Putamen (tissue), 1 donor: Measurements from ENCODE around the gene KIF16B.

Source experiments
- DNase-seq: peaks from one replicate; pipeline ENCODE4 v3.0.0-alpha.2; 2016; ENCODE audit warnings: low spot score

The KIF16B gene

DNA sequence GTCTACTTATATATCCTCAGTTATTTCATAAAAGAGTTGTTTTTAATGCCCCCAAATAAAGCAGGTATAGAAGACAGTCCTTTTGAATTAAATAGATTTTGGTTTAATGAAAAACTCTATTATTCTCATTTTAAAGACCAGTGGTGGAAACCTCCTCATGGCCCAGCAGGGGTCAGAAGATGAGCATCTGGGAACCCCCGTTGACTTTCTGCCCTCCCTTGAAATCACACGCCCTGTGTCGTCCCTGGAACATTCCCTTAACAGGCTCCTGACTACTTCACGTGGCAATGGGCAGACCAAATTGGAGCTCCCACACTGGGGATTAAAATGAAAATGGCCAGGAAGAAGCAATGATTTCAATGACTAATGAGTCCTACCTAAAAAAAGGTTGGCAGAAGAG is 220.9 kb downstream of the KIF16B start:
- no peak for DNase-seq

DNA sequence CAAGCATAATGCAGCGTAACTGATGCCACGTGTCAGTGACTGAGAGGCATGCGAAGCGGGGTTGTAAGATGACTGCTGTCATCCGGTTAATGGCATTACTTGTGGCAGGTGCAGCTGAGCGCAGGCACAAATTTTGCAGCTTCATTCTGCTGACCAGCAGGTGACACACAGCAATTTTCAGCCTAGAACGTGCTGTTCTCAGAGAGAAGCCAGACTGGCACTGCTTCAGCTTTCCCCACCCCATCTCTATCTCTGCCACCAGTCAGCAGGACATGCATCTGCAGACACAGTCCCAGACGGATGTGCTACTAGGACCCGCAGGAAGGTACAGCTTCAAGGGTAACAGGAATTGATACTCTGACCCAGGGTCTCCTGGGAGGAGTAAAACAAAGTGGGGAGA is 221.8 kb downstream of the KIF16B start:
- no peak for DNase-seq

DNA sequence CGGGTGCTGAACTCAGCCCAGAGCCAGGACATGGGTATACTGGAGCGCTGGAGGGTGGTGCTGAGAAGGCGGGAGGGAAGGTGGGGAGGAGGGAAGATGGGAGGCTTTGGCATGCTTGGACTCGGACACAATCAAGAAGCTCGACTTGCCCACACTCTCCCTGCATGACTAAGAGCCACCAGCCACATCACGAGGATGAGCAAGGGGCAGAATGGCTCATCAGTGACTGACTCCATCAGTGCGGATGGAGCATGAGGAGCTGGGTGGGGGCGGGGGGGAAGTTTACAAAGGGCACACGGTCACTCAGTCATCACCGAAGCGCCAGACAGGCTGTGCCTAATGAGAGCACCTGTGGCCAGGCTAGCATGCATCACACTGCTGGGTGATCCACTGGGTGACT is 222.8 kb downstream of the KIF16B start:
- DNase-seq: peak; percentile 22

DNA sequence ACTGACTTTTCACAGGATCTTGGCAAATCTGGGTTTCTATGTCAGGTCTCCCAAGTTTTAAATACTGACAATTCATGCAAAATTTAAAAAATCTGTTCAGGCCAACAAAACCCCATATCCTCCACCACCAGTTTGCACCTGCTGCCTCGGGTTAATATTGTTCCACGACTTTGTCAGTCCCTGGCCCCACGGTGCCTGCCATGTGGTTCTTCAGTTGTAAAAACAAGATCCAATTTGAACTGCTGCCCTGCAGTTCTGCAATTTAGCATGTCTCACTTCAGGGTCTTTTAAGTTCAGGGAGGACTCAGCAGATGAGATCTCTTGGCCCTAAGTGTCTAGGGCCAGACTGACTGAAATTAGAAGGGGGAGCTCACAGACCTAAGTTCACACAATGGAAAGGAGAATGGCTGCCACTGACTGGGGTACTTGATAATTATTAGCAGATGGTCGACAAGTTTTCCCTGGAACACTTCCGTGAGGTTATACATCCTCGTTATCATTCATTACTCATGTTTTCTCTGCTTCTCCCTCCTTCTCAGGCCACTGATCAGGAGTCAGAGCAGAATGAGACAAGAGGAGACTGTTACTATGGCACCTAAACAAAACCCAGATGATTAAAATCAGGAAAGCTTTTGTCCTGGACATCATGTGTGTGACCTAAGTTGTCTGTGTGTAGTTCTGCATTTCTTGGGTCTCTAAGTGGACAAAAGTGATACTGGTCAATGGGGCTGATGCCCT is 223.6 kb downstream of the KIF16B start:
- DNase-seq: no peak

- no peak for DNase-seq
Observed at GRCh38 chr20:16346956-16347355, 226.3 kb downstream of the KIF16B start.

- no peak for DNase-seq
Observed at GRCh38 chr20:16337707-16338106, 235.5 kb downstream of the KIF16B start.

GRCh38 chr20:16327606-16328005 is 245.6 kb downstream of the KIF16B start:
- no peak for DNase-seq

GRCh38 chr20:16321291-16321690 is 252.0 kb downstream of the KIF16B start:
- no peak for DNase-seq

DNA sequence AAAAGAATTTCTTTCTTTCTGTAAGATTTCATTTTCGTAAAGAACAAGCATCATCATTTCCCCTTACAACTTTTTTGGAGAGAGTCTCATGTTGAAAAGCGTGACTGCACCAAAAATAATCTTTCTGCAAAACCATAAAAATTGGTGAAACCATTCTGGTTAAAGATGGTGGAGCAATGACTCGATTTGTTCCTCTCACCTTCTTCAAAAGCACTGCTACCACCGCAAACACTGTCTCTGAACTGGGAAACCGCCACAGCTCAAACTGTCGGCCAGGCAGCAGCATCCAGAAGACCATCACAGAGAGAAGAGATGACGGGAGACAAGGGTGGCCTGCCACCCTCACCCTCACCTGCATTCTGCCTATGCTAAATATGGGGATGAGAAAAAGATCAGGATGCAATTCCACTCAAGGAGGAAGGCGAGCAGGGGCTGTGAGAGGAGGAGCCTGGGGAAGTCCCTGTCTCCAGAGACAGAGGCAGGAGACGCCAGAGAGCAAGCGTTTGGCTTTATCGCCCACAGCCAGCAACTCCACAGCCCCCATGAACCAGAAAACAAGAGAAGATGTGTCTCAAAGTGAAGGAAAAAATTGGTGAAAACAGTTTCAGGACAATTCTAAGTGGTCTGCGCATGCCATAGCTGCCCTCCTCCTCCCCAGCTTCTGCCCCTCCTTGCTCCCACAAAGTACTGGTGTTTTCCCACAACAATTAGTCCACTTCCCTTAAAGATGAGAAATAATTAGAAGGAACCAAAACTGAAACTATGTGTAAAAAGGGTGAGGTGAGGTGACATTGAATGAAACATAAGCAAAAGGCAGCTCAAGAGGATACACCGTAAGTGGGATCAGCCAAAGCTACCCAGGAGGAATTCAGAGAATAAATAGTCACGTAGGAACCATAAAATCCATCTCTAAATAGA is 255.5 kb downstream of the KIF16B start:
- DNase-seq: no peak

DNA sequence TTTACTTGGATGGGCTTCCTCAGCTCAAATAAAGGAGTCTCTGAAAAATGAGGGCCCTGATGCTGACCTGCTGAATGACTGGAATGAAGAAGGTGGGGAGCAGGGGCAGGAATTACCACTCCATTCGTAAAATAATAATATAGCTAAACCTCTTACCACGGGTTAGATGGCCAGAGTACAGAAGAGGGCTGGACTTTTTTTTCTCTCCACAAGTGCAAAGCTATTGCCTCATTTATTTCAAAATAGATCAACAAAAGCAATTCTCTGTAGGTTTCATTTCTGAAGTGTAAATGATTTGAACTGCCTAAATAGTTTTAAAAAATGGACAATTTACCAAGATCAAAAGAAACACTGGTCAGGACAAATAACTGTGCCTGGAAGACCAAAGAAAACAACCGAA is 256.7 kb downstream of the KIF16B start:
- no peak for DNase-seq

DNA sequence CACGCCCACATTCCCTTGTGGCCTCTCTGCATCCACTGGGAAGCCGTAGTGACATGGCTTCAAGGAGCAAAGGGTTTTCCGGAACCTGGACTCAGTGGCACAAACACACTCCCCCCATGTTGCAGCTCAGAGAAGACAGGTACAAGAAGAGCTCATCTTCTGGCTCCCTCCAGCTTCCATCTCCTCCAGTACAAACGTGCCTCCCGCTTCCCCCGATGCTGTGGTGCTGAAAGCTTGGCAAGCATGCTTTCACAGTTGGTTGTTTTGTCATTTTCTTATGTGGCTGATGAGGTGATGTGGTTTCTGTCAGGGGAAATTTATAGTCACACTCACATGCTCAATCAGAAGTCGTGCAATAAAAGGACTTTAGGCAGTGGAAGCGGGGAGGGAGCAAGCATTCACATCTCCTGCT is 258.5 kb downstream of the KIF16B start:
- DNase-seq: no peak

- DNase-seq: no peak
Observed at GRCh38 chr20:16314320-16314719, 258.9 kb downstream of the KIF16B start.

DNA sequence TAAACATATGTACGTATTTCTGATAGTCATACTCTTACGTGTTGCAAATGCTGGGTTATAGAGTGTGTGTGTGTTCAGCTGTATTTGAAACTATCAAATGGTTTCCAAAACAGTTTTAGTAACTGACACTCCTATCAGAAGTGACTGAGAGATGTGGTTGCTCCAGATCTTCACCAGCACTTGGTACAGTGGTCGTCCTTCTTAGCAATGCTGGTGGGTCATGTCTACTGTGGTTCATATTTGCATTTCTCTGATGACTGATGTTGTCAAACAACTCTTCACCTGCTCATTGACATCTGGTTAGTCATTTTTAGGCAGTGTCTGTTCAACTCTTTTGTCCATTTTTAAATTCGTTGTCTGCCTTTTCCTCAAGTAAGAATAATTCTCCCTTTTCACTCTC is 259.3 kb downstream of the KIF16B start:
- no peak for DNase-seq

DNA sequence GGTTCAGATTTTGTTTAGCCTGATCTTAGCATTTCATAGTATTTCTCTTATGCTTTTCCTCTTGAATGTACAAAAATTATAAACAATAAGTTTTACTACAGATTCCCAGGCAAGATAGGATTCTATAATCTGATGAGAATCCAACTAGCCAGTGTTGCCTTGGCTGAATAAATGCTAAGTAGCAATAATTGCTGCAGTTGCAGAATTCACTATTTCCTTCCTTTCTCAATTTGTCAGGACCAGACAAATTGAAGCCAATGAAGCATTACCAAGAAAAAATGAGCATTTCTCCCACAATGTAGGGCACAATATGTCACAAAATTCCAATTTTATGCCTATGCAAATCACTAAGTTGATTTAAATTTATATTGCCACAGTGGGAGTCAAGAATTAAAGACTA is 260.2 kb downstream of the KIF16B start:
- no peak for DNase-seq

GRCh38 chr20:16311756-16312155 is 261.5 kb downstream of the KIF16B start:
- no peak for DNase-seq

DNA sequence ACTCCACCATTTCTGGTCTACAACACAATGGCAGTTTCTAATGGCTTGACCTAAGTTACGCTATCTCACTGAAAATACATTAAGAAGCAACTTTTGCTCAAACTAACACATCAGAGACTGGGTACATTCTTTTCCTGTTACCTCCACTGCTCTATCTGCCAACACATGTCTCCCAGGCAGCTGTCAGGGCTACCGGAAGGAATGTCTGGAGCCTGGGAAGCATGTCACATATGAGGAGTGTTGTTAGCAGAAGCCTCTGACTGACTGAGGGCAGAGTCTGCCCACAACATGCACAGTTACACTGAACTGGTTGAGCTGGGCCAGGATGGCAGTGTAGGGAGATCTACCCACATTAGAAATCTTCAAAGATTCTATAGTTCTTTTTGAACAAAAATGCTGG is 264.5 kb downstream of the KIF16B start:
- DNase-seq: no peak

GRCh38 chr20:16302818-16303217 is 270.4 kb downstream of the KIF16B start:
- DNase-seq: no peak

DNA sequence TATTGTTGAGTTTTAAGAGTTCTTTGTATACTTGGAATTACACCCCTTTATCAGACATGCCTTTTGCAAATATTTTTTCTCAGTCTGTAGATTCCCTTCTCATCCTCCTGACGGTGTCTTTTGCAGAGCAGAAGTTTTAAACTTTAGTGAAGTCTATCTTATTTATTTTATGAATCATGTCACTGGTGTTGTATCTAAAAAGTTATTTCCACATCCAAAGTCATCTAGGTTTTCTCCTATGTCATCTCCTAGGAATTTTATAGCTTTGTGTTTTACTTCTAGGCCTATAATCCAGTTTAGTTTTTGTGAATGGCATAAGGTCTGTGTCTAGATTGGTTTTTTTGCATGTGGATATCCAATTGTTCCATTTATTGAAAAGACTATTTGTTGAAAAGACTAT is 271.3 kb downstream of the KIF16B start:
- no peak for DNase-seq

GRCh38 chr20:16299897-16300296 is 273.4 kb downstream of the KIF16B start:
- DNase-seq: no peak

DNA sequence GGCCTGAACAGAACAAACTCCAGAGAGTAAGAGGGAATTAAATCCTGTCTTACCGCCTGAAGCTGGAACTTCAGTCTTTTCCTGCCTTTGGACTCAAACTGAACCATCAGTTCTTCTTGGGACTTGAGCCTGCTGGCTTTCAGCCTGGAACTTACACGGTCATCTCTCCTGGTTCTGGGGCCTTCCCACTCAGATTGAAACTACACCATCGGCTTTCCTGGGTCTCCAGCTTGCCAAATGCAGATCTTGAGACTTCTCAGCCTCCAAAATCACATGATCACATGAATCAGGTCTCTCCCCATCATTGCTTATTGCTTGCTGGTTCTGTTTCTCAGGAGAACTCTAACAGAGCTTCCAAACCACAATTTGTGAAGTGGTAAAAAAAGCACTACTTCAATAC is 276.3 kb downstream of the KIF16B start:
- DNase-seq: no peak

DNA sequence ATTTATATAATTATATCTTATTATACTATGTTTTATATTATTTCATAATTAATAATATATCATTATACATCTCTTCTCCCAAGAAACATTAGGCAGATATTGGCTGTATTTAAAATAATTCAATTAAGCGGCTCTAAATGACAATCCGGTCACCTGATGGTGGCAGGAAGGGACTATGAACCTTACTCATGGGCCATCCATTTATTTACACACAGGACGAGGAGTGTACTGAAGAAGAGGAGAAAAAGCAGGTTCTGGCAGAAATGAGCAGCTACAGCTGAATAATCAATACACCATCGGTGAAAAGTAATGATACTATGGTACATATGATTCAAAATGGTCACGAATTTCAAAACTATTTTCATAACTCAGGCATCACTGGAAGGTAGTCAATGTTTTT is 277.7 kb downstream of the KIF16B start:
- no peak for DNase-seq

DNA sequence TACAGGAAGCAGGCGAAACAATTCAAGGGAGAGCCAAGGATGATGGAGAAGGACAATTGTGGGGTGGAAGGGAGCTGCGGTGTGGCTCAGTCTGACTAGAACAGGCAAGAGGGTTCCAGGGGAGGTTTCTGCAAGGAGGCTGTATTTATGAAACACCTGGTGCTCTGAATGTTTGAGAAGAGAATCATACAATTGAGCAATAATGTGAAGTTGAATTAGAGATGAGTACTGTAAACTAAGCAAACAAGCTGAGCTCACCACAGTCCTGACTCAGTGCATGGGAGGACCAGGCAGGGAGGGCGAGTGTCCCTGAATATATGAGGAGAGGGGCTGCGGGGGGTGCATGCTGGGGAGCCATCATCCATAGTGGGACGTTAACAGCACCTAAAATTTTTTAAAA is 279.7 kb downstream of the KIF16B start:
- DNase-seq: no peak

DNA sequence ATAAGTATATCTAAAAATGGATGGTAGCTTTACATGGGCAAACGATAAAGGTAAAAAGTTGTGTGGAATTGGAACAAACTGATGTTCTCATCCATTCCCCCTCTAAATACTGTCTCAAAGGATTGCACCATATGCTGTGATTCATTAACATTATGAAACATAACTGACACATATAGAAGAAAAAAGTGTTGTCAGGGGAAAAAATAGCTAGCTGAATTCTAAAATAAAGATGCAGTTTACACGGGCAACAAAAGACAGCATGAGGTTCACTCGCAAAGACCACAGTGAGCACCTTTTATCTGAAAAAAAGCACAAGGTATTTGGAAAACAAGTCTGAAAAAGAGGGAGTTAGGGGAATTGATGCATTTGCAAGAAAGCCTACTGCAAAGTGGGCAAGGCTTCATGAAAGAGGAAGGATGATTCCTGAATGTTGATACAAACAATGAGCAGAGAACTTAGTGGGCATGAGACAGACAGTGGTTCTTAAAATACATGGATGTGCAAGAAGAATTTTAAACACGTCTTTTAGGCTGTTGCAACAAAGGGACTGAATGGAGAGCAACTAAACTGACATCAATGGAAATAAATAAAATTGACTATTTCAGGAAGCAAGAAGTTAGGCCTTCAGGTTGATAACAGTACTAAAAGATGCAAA is 280.9 kb downstream of the KIF16B start:
- DNase-seq: no peak
